K562 (cell line): ENCODE results near the gene CD6. TPM values are rescaled to one million over a fixed set of nuclear protein-coding genes. Genes with fewer than 3 reads are reported as not detected.
A peak's percentile ranks its signal among the peaks of the same experiment; 100 is the strongest.

ENCODE experiments used
- ATAC-seq: fragments of 200-7000 bp; cut with Tn5 transposase; 3 replicates; pipeline ENCODE4 v1.9.1; 2020; ENCODE audit warnings: moderate library complexity
- BruUV-seq: library from RNA; stranded (reverse); fragments of 400-500 nt; replicated peaks from 2 replicates; lab custom pipeline; 2021; lab: Mats Ljungman, UMichigan
- CTCF ChIA-PET: fragments of 300-600 bp; formaldehyde crosslinking; extraction: SDS; loops from one replicate; lab custom pipeline; 2021; ENCODE audit warnings: low intra/inter-chr PET ratio; lab: Yijun Ruan, JAX
- POLR2A ChIA-PET: fragments of 300-600, 350-650 bp; sonication (Branson Sonifier 250); formaldehyde crosslinking; extraction: SDS; loops from one replicate; lab custom pipeline; 2021; ENCODE audit warnings: antibody characterized with exemption, inconsistent platforms; lab: Yijun Ruan, JAX
- DNase-seq, 4 experiments: peaks; one replicate each; pipeline versions ENCODE4 v3.0.0 to v3.0.0-alpha.2; 2011 to 2018; ENCODE audit warnings: low spot score in 3 of 4, mixed read lengths in 3 of 4; ENCODE audit errors: extremely low read depth in 1 of 4
- FAIRE-seq: peaks from 2 replicates; lab custom pipeline; 2011; peaks lifted over from hg19 to GRCh38; lab: Jason Lieb, UNC
- H2AFZ ChIP-seq: 2 replicates; pipeline ENCODE4 v1.6.0; 2011; ENCODE audit warnings: low read depth, low read length, control low read depth, inconsistent platforms
- H3K27ac ChIP-seq: fragments of 200-600 bp; 3 replicates; pipeline ENCODE4 v1.8.0; 2011; ENCODE audit warnings: low read depth, mild to moderate bottlenecking, control low read depth, inconsistent platforms, low read length, moderate library complexity, mixed read lengths; ENCODE audit errors: extremely low read depth
- H3K27me3 ChIP-seq, 2 experiments: fragments of 300-600 bp in 1 of 2; 2 replicates in 1 of 2; 3 replicates in 1 of 2; pipeline versions ENCODE4 v1.6.0 to v1.8.0; 2011; ENCODE audit warnings: inconsistent platforms in 2 of 2, low read length in 2 of 2, mild to moderate bottlenecking in 1 of 2, mixed read lengths in 1 of 2, moderate library complexity in 1 of 2; ENCODE audit not compliant: control insufficient read depth in 2 of 2, insufficient read depth in 2 of 2
- H3K36me3 ChIP-seq: fragments of 300-600 bp; 3 replicates; pipeline ENCODE4 v1.8.0; 2011; ENCODE audit warnings: mild to moderate bottlenecking, low read length, inconsistent platforms; ENCODE audit not compliant: control insufficient read depth, insufficient read depth
- H3K4me1 ChIP-seq, 2 experiments: fragments of 200-600 bp in 1 of 2; replicated peaks in 1 of 2; 2 replicates in 1 of 2; 3 replicates in 1 of 2; pipeline versions ENCODE4 v1.5.1 to v1.8.0; 2011; ENCODE audit warnings: inconsistent platforms in 2 of 2, low read length in 2 of 2, mild to moderate bottlenecking in 1 of 2, mixed read lengths in 1 of 2, moderate library complexity in 1 of 2; ENCODE audit not compliant: control insufficient read depth in 2 of 2, insufficient read depth in 2 of 2
- H3K4me2 ChIP-seq: 2 replicates; pipeline ENCODE4 v1.6.1; 2011; ENCODE audit warnings: low read length, control low read depth, inconsistent platforms, mixed read lengths; ENCODE audit not compliant: insufficient read depth
- H3K4me3 ChIP-seq: fragments of 200-600 bp; sonication (generic), shearing (Covaris generic); 2 replicates; pipeline ENCODE4 v1.5.1; 2016; ENCODE audit warnings: control low read depth, inconsistent platforms
- H3K79me2 ChIP-seq: fragments of 200-600 bp; 3 replicates; pipeline ENCODE4 v1.8.0; 2011; ENCODE audit warnings: low read length, inconsistent platforms; ENCODE audit not compliant: control insufficient read depth, insufficient read depth
- H3K9ac ChIP-seq, 2 experiments: 2 replicates each; pipeline versions ENCODE4 v1.6.0 to v1.6.1; 2011; ENCODE audit warnings: low read depth in 2 of 2, low read length in 2 of 2, control low read depth in 1 of 2, inconsistent platforms in 1 of 2, mild to moderate bottlenecking in 1 of 2, mixed read lengths in 1 of 2; ENCODE audit not compliant: insufficient read depth in 1 of 2
- H3K9me1 ChIP-seq: one replicate; pipeline ENCODE4 v1.6.0; 2011; ENCODE audit warnings: inconsistent platforms, mild to moderate bottlenecking, low read length, moderate library complexity; ENCODE audit not compliant: control insufficient read depth, insufficient read depth
- H3K9me3 ChIP-seq: replicated peaks from 2 replicates; pipeline ENCODE4 v1.5.1; 2011; ENCODE audit warnings: low read depth, low read length, inconsistent platforms; ENCODE audit not compliant: control insufficient read depth, insufficient read depth
- H4K20me1 ChIP-seq: replicated peaks from 2 replicates; pipeline ENCODE4 v1.6.1; 2011; ENCODE audit warnings: low read length, inconsistent platforms, mixed read lengths; ENCODE audit not compliant: control insufficient read depth, insufficient read depth
- FOS ChIP-seq: IDR thresholded peaks from 3 replicates; pipeline ENCODE4 v1.6.1; 2011; ENCODE audit not compliant: insufficient read length; ENCODE audit errors: extremely low read depth
- IRF2 ChIP-seq: sonication (generic); formaldehyde crosslinking; IDR thresholded peaks from 2 replicates; pipeline ENCODE4 v1.8.1; 2022; ENCODE audit warnings: mild to moderate bottlenecking, missing genetic modification reagents
- LCOR ChIP-seq: sonication (generic); formaldehyde crosslinking; IDR thresholded peaks from 2 replicates; pipeline ENCODE4 v1.8.0; 2022; ENCODE audit warnings: mild to moderate bottlenecking, missing genetic modification reagents
- MTA3 ChIP-seq: fragments of 450-650 bp; formaldehyde crosslinking; IDR thresholded peaks from 2 replicates; pipeline ENCODE4 v1.6.1; 2017; ENCODE audit warnings: mild to moderate bottlenecking, borderline replicate concordance
- MTF1 ChIP-seq: fragments of 250-450 bp; sonication (Bioruptor Pico); IDR thresholded peaks from 2 replicates; pipeline ENCODE4 v1.9.0; 2021; ENCODE audit warnings: moderate library complexity, mild to moderate bottlenecking, inconsistent platforms, borderline replicate concordance
- POLR2AphosphoS2 ChIP-seq: IDR thresholded peaks from 2 replicates; pipeline ENCODE4 v1.6.1; 2012; ENCODE audit warnings: low read length, improper control_type of control experiment
- POLR2B ChIP-seq: fragments of 450-650 bp; IDR thresholded peaks from 2 replicates; pipeline ENCODE4 v1.6.1; 2018; ENCODE audit warnings: low read depth; ENCODE audit not compliant: partially characterized antibody
- POLR2H ChIP-seq: IDR thresholded peaks from 2 replicates; pipeline ENCODE4 v1.6.1; 2016; ENCODE audit warnings: missing genetic modification characterization, low read depth, mild to moderate bottlenecking, control low read depth, missing compliant biosample characterization, moderate library complexity
- RUNX1 ChIP-seq: sonication (generic); IDR thresholded peaks from 2 replicates; pipeline ENCODE4 v1.6.1; 2016; ENCODE audit warnings: antibody characterized with exemption, low read depth
- SMAD1 ChIP-seq: fragments of 150-350 bp; IDR thresholded peaks from 2 replicates; pipeline ENCODE4 v1.6.1; 2014; ENCODE audit warnings: low read length, low read depth; ENCODE audit not compliant: partially characterized antibody
- SNRNP70 ChIP-seq: fragments of 200-400 bp; formaldehyde crosslinking; optimal IDR thresholded peaks from 2 replicates; pipeline ENCODE3; 2017; ENCODE audit warnings: low read depth, low read length
- SP1 ChIP-seq: sonication (generic); formaldehyde crosslinking; IDR thresholded peaks from 2 replicates; pipeline ENCODE4 v1.8.1; 2022; ENCODE audit warnings: mild to moderate bottlenecking, missing genetic modification reagents
- THRB ChIP-seq: fragments of 450-650 bp; formaldehyde crosslinking; conservative IDR thresholded peaks from 2 replicates; pipeline ENCODE4 v1.4.0; 2022; ENCODE audit warnings: mild to moderate bottlenecking, missing genetic modification characterization
- XRCC4 ChIP-seq: IDR thresholded peaks from one replicate; pipeline ENCODE4 v1.6.1; 2011; ENCODE audit not compliant: insufficient read depth, insufficient read length; ENCODE audit errors: extremely low read depth
- ZBED1 ChIP-seq: IDR thresholded peaks from 2 replicates; pipeline ENCODE4 v1.6.1; 2014
- ZNF197 ChIP-seq: fragments of 200-800 bp; sonication (Bioruptor generic); IDR thresholded peaks from 2 replicates; pipeline ENCODE4 v1.6.1; 2016; ENCODE audit warnings: low read depth, missing genetic modification characterization, missing compliant biosample characterization
- ZNF561 ChIP-seq: fragments of 450-650 bp; formaldehyde crosslinking; conservative IDR thresholded peaks from 2 replicates; pipeline ENCODE4 v1.4.0; 2020; ENCODE audit warnings: mild to moderate bottlenecking, moderate library complexity
- ZZZ3 ChIP-seq: fragments of 450-650 bp; IDR thresholded peaks from 2 replicates; pipeline ENCODE4 v1.6.1; 2016; ENCODE audit warnings: antibody characterized with exemption, mild to moderate bottlenecking, moderate library complexity
- WGBS: fragments of 100-300 bp; shearing (Covaris generic); methylation state at CpG from one replicate; pipeline ENCODE4 v1.1.6; 2016; ENCODE audit warnings: low coverage, mixed read lengths; ENCODE audit not compliant: insufficient coverage; ENCODE audit errors: missing lambda C conversion rate; 5-methylcytosine and 5-hydroxymethylcytosine counted together
- in situ Hi-C: fragments of 300-500 bp; cut with MboI; formaldehyde crosslinking; loops from 4 replicates; pipeline ENCODE4 v1.15.0; 2018; ENCODE audit warnings: inconsistent platforms, mixed read lengths
- intact Hi-C: fragments of 100-400 bp; cut with micrococcal nuclease; formaldehyde crosslinking; loops from 2 replicates; pipeline ENCODE4 v1.14.2; 2022
- polyA plus RNA-seq, 8 experiments: library from polyadenylated mRNA; depleted of rRNA in 4 of 8; stranded (reverse) in 5 of 8; unstranded in 3 of 8; fragments of >200 nt; fragmentation: Nextera tagmentation in 2 of 8; fragmentation: Illumina TruSeq in 1 of 8; extraction: Ambion mirVana in 2 of 8; extraction: Trizol in 1 of 8; gene quantifications; 2 replicates each; pipeline versions ENCODE4 v1.2.1 to v1.2.3, GENCODE V29; 2011 to 2014; ENCODE audit warnings: inconsistent platforms in 1 of 8, missing spikeins in 1 of 8
- total RNA-seq, 7 experiments: library from RNA; depleted of rRNA in 6 of 7; stranded (reverse); fragments of >200 nt in 6 of 7; fragmentation: Illumina TruSeq in 2 of 7; extraction: Trizol in 2 of 7; gene quantifications; 2 replicates each; pipeline versions ENCODE4 v1.2.1 to v1.2.3, GENCODE V29; 2011 to 2021; ENCODE audit warnings: low replicate concordance in 1 of 7
- TF ChIP-seq, protein P1 (sequence below): fragments of 450-650 bp; IDR thresholded peaks from 2 replicates; pipeline ENCODE4 v1.6.1; 2016; ENCODE audit warnings: missing biosample characterization, missing genetic modification characterization
- TF ChIP-seq, protein P2 (sequence below): fragments of 250-450 bp; sonication (Bioruptor Pico); IDR thresholded peaks from 2 replicates; pipeline ENCODE4 v1.5.1; 2021; ENCODE audit warnings: mild to moderate bottlenecking

CD6 gene
- total and polyA plus RNA-seq, 9 of the 15 experiments (the other 6 are each of a cell fraction or from before 2014, with no cell fraction given) = 0.84 TPM; not detected in 8

- H3K9me3 ChIP-seq = no peaks in the 10 kb centered on the region
- in situ Hi-C loops = no loop called here
- no peaks in the 10 kb centered on the region for H3K9me1 ChIP-seq
- H3K27me3 ChIP-seq = peaks cover 24 to 54% of the 10 kb centered on the region in 2 experiments
- no peak overlapping the region for H3K4me3 ChIP-seq
- H3K27ac ChIP-seq = no peak overlapping the region
- no peak for TF ChIP-seq LCOR (CRISPR knock-in tag)
- no peak for TF ChIP-seq FOS
- no peak for TF ChIP-seq POLR2B
- TF ChIP-seq, protein P1, sequence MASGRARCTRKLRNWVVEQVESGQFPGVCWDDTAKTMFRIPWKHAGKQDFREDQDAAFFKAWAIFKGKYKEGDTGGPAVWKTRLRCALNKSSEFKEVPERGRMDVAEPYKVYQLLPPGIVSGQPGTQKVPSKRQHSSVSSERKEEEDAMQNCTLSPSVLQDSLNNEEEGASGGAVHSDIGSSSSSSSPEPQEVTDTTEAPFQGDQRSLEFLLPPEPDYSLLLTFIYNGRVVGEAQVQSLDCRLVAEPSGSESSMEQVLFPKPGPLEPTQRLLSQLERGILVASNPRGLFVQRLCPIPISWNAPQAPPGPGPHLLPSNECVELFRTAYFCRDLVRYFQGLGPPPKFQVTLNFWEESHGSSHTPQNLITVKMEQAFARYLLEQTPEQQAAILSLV (tag) = no peak
- TF ChIP-seq SMAD1 = no peak
- TF ChIP-seq ZNF197 (CRISPR knock-in tag) = no peak
- TF ChIP-seq SP1 (CRISPR knock-in tag) = no peak
- TF ChIP-seq XRCC4 = no peak
- TF ChIP-seq MTF1 (CRISPR knock-in tag) = no peak
- no peak for TF ChIP-seq ZZZ3
- TF ChIP-seq POLR2AphosphoS2 = no peak
- no peak for TF ChIP-seq ZNF561 (CRISPR knock-in tag)
- no peak for TF ChIP-seq IRF2 (CRISPR knock-in tag)
- no peak for TF ChIP-seq RUNX1
- no peak for TF ChIP-seq SNRNP70
- no peak for TF ChIP-seq THRB
- no peak for TF ChIP-seq ZBED1
- TF ChIP-seq POLR2H = no peak
- no peak for TF ChIP-seq MTA3
- TF ChIP-seq, protein P2, sequence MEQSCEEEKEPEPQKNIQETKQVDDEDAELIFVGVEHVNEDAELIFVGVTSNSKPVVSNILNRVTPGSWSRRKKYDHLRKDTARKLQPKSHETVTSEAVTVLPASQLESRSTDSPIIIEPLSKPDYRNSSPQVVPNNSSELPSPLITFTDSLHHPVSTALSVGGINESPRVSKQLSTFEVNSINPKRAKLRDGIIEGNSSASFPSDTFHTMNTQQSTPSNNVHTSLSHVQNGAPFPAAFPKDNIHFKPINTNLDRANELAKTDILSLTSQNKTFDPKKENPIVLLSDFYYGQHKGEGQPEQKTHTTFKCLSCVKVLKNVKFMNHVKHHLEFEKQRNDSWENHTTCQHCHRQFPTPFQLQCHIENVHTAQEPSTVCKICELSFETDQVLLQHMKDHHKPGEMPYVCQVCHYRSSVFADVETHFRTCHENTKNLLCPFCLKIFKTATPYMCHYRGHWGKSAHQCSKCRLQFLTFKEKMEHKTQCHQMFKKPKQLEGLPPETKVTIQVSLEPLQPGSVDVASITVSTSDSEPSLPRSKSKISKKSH = no peak
- WGBS = 3% methylated on average over 7 of the region's 7 CpGs
- ATAC-seq (peak; percentile 35; the same call in 1 of the 3 replicates), DNase-seq (no peak), FAIRE-seq (no peak)
- H3K4me2 ChIP-seq = no peak overlapping the region
- no TSS peak for BruUV-seq
- H3K79me2 ChIP-seq = no peaks in the 10 kb centered on the region
- H3K4me1 ChIP-seq = peaks cover 0 to 6% of the 10 kb centered on the region in 2 experiments; a peak in 1 of 5 replicates
- H3K36me3 ChIP-seq = no peaks in the 10 kb centered on the region
- ChIA-PET POLR2A (no interaction called here), CTCF (no interaction called here)
- H4K20me1 ChIP-seq = peaks cover 4% of the 10 kb centered on the region; the same call in 1 of the 2 replicates
- H3K9ac ChIP-seq = no peak overlapping the region
- intact Hi-C loops = no loop called here
- H2AFZ ChIP-seq = no peak overlapping the region
Measured at GRCh38 chr11:60994541-60995080, 23.1 kb downstream of the CD6 start.
